ENCODE results near the gene SHANK2. TPM values are rescaled to one million over a fixed set of nuclear protein-coding genes. Genes with fewer than 3 reads are reported as not detected.

SHANK2 gene
- total and polyA plus RNA-seq, 10 of the 15 experiments (the other 5 are each of a cell fraction or from before 2014, with no cell fraction given), result 0.01 to 0.31 (median 0.10) TPM; not detected in 5

- CTCF ChIA-PET, result no interaction called here
- Histone ChIP-seq H3K9ac (ENCODE audit: control insufficient read depth, insufficient read depth, low read length) (no peak overlapping the region), H3K4me1 (ENCODE audit: control insufficient read depth, insufficient read depth, low read length) (no peaks in the 10 kb centered on the region), H3K4me3 (no peak overlapping the region), H3K4me2 (ENCODE audit: control insufficient read depth, insufficient read depth) (no peak overlapping the region), H2AFZ (ENCODE audit: control insufficient read depth, low read depth, low read length) (no peak overlapping the region), H4K20me1 (ENCODE audit: control insufficient read depth, insufficient read depth) (no peaks in the 10 kb centered on the region), H3K9me3 (replicated peaks; ENCODE audit: control insufficient read depth, insufficient read depth, low read length) (no peaks in the 10 kb centered on the region), H3K79me2 (ENCODE audit: control insufficient read depth, insufficient read depth, low read length) (no peaks in the 10 kb centered on the region), H3K27ac (ENCODE audit: control insufficient read depth, insufficient read depth) (no peak overlapping the region), H3K27me3 (replicated peaks in 1 of 2; ENCODE audit: control insufficient read depth in 2 of 2, insufficient read depth in 2 of 2, low read length in 1 of 2) (no peaks in the 10 kb centered on the region; a peak in 1 of 4 replicates), H3K36me3 (ENCODE audit: control insufficient read depth in 2 of 2, insufficient read depth in 2 of 2, low read length in 1 of 2) (no peaks in the 10 kb centered on the region)
- no TSS peak for BruUV-seq (replicated peaks)
- in situ Hi-C loops (cut with MboI) (no loop called here), intact Hi-C loops (cut with micrococcal nuclease; ENCODE audit: unreplicated experiment) (no loop called here)
- SMC1A ChIA-PET (ENCODE audit: uncharacterized antibody, unreplicated experiment), result no interaction called here
- RAD21 ChIA-PET (ENCODE audit: unreplicated experiment), result no interaction called here
- FAIRE-seq, result no peak
- POLR2A ChIA-PET, result no interaction called here
- DNase-seq (ENCODE audit: low read depth, low spot score), result no peak
- 32% methylated on average over 10 of the region's 10 CpGs for WGBS (ENCODE audit: insufficient coverage, insufficient replicate concordance, low lambda C conversion rate, missing lambda C conversion rate)
- no peak for ATAC-seq
- TF ChIP-seq PAX5 (IDR thresholded peaks at IDR 0.05; ENCODE audit: borderline replicate concordance, low read depth, low read length), result no peak
- TF ChIP-seq ZBTB40 (IDR thresholded peaks at IDR 0.05; ENCODE audit: borderline replicate concordance), result peak; percentile 37; the same call in 1 of the 2 replicates
These were observed 33.4 kb downstream of the SHANK2 start for GRCh38 chr11:71218789-71219499.

Measured in GM12878 (cell line).